Suprapubic skin (tissue), 4 donors: ENCODE data around the gene FOXC1. TPM values are rescaled to one million over a fixed set of nuclear protein-coding genes. Genes with fewer than 3 reads are reported as not detected.
A peak's percentile ranks its signal among the peaks of the same experiment; 100 is the strongest.

ENCODE experiments used
- DNase-seq, 2 donors: peaks; one replicate each; pipeline ENCODE4 v3.0.0-alpha.2; 2019; ENCODE audit warnings: low spot score in 2 of 2
- H3K27ac ChIP-seq: fragments of 200-600 bp; sonication (generic); one replicate; pipeline ENCODE4 v1.5.1; 2019
- H3K27me3 ChIP-seq: fragments of 200-600 bp; sonication (generic); one replicate; pipeline ENCODE4 v1.5.1; 2019
- H3K36me3 ChIP-seq: fragments of 200-600 bp; sonication (generic); one replicate; pipeline ENCODE4 v1.5.1; 2019
- H3K4me1 ChIP-seq: fragments of 200-600 bp; sonication (generic); one replicate; pipeline ENCODE4 v1.5.1; 2019
- H3K4me3 ChIP-seq: fragments of 200-600 bp; sonication (generic); one replicate; pipeline ENCODE4 v1.5.1; 2019; ENCODE audit warnings: mild to moderate bottlenecking
- H3K9me3 ChIP-seq: fragments of 200-600 bp; sonication (generic); one replicate; pipeline ENCODE4 v1.5.1; 2019
- CTCF ChIP-seq, 2 donors: fragments of 200-600 bp in 1 of 2; fragments of 450-650 bp in 1 of 2; sonication (generic) in 1 of 2; IDR thresholded peaks; one replicate each; pipeline ENCODE4 v1.5.1; 2016 to 2019; ENCODE audit warnings: antibody characterized with exemption in 2 of 2, mild to moderate bottlenecking in 1 of 2, moderate library complexity in 1 of 2
- EP300 ChIP-seq: sonication (generic); formaldehyde crosslinking; IDR thresholded peaks from one replicate; pipeline ENCODE4 v1.6.1; 2017; ENCODE audit warnings: antibody characterized with exemption
- POLR2A ChIP-seq, 2 donors: fragments of 450-650 bp; IDR thresholded peaks; one replicate each; pipeline ENCODE4 v1.6.1; 2017; ENCODE audit warnings: antibody characterized with exemption in 2 of 2, mild to moderate bottlenecking in 2 of 2, moderate library complexity in 2 of 2
- POLR2AphosphoS5 ChIP-seq, 3 donors: sonication (generic); formaldehyde crosslinking; IDR thresholded peaks; one replicate each; pipeline ENCODE4 v1.6.1; 2017; ENCODE audit warnings: antibody characterized with exemption in 3 of 3
- WGBS: methylation state at CpG from one replicate; pipeline ENCODE4 v1.1.5; 2018; 5-methylcytosine and 5-hydroxymethylcytosine counted together
- total RNA-seq, 4 donors: library from RNA; depleted of rRNA; stranded (reverse); fragments of >200 nt; gene quantifications; one replicate each; pipeline ENCODE4 v1.1.0, GENCODE V29; 2016

The FOXC1 gene
- total RNA-seq, 4 donors from 2014 or later = 14.5 to 35.8 (median 21.4) TPM

- peak overlapping the region; percentile 56 for H3K4me3 ChIP-seq
- no peaks in the 10 kb centered on the region for H3K9me3 ChIP-seq
- peaks cover 47% of the 10 kb centered on the region for H3K4me1 ChIP-seq
- peak; percentile 62 to 82 for DNase-seq
- H3K27me3 ChIP-seq = peaks cover 87% of the 10 kb centered on the region
- WGBS = 5% methylated on average over 23 of the region's 85 CpGs
- TF ChIP-seq CTCF (IDR thresholded peaks at IDR 0.05) = peak; percentile 74 to 96
- no peak for TF ChIP-seq EP300
- no peaks in the 10 kb centered on the region for H3K36me3 ChIP-seq
- peak overlapping the region; percentile 42 for H3K27ac ChIP-seq
Observed at GRCh38 chr6:1604158-1605003, 5.3 kb upstream of the FOXC1 start.

- Histone ChIP-seq H3K27me3 (peaks cover 84% of the 10 kb centered on the region), H3K4me1 (peaks cover 48% of the 10 kb centered on the region), H3K4me3 (peak overlapping the region; percentile 56), H3K27ac (peak overlapping the region; percentile 42), H3K36me3 (no peaks in the 10 kb centered on the region), H3K9me3 (no peaks in the 10 kb centered on the region)
- TF ChIP-seq EP300 = no peak
- WGBS = 18% methylated on average over 36 of the region's 65 CpGs
- DNase-seq = no peak
Observed at GRCh38 chr6:1605004-1605892, 4.5 kb upstream of the FOXC1 start.

GRCh38 chr6:1605893-1606779, 3.6 kb upstream of the FOXC1 start:
- Histone ChIP-seq H3K9me3 (no peaks in the 10 kb centered on the region), H3K27me3 (peaks cover 87% of the 10 kb centered on the region), H3K27ac (no peak overlapping the region), H3K36me3 (no peaks in the 10 kb centered on the region), H3K4me1 (peaks cover 56% of the 10 kb centered on the region), H3K4me3 (peak overlapping the region; percentile 71)
- 45% methylated on average over 22 of the region's 26 CpGs for WGBS
- TF ChIP-seq POLR2A (IDR thresholded peaks at IDR 0.05) = no peak
- TF ChIP-seq POLR2AphosphoS5 (IDR thresholded peaks at IDR 0.05) = no peak
- no peak for TF ChIP-seq EP300
- TF ChIP-seq CTCF (IDR thresholded peaks at IDR 0.05) = no peak
- DNase-seq = no peak

- Histone ChIP-seq H3K27ac (peak overlapping the region; percentile 14), H3K36me3 (no peaks in the 10 kb centered on the region), H3K4me3 (peak overlapping the region; percentile 71), H3K9me3 (no peaks in the 10 kb centered on the region), H3K27me3 (peaks cover 87% of the 10 kb centered on the region), H3K4me1 (peaks cover 63% of the 10 kb centered on the region)
- TF ChIP-seq POLR2AphosphoS5 (IDR thresholded peaks at IDR 0.05) (no peak), CTCF (IDR thresholded peaks at IDR 0.05) (no peak), EP300 (no peak), POLR2A (IDR thresholded peaks at IDR 0.05) (no peak)
- no peak for DNase-seq
- 32% methylated on average over 22 of the region's 22 CpGs for WGBS
Observed at GRCh38 chr6:1606780-1607515, 2.8 kb upstream of the FOXC1 start.
